Hematopoietic multipotent progenitor cell treated with erythropoietin and hydrocortisone succinate and interleukin-3 and kit ligand, for 6 days (in vitro differentiated cells): ENCODE results near the gene CGB1.

Source experiments
- DNase-seq: peaks from one replicate; pipeline ENCODE4 v3.0.0-alpha.2; 2015

CGB1 gene

DNA sequence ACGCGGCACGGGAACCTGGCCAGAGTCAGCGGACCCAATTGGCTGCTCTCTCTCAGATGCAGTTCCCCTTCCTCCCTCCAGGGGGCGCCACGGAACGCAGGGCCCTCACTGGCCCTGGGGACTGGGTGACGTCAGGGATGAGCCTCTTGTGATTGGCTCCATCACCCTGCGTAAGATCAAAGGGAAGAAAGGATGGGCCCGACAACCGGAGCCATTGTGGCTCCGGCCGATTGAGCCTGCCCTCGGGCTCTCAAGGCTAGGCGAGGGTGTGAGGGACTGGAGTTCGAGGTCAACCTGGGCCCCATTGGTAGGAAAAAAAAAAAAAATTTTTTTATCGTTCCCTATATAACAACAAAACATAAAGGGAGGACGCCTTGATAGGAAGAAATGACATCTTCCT lies at the start of gene CGB1:
Gene CGB1, minus strand, starts transcription at position 81 of the 400 bp plus-strand sequence. CDS start 184 bp downstream, outside the sequence.
- peak; percentile 63 for DNase-seq

DNA sequence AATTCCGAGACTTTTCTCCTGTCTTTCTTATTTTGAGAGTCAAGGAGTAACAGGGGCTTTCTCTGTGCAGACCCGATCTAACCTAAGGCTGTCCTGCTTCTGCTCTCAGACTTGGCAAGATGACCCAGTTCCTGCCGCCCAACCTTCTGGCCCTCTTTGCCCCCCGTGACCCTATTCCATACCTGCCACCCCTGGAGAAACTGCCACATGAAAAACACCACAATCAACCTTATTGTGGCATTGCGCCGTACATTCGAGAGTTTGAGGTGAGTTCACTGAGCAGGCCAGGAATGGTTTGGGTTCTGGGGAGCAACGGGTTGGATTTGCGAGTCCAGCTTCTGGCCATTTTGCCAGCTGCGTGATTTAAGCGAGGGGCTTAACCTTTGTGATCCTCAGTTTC lies 49.6 kb upstream of the CGB1 start:
- no peak for DNase-seq

DNA sequence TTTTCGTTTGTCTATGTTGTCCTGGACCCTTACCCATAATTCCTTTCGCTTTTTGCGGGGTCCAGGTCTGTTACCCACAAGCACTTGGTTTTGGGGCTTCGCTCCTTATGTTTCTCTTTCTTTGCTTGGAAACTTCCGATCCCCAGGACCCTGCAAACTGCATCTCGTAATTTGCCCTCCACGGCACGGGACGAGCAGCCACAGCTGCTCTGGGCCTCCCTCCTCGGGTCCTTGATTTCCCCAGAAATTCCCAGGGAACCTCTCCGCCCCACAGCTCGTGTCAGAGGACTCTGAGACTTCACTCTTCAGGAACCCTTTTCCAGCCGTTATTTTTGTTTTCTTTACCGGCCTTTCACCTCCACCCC lies 49.2 kb upstream of the CGB1 start:
- DNase-seq: no peak

DNA sequence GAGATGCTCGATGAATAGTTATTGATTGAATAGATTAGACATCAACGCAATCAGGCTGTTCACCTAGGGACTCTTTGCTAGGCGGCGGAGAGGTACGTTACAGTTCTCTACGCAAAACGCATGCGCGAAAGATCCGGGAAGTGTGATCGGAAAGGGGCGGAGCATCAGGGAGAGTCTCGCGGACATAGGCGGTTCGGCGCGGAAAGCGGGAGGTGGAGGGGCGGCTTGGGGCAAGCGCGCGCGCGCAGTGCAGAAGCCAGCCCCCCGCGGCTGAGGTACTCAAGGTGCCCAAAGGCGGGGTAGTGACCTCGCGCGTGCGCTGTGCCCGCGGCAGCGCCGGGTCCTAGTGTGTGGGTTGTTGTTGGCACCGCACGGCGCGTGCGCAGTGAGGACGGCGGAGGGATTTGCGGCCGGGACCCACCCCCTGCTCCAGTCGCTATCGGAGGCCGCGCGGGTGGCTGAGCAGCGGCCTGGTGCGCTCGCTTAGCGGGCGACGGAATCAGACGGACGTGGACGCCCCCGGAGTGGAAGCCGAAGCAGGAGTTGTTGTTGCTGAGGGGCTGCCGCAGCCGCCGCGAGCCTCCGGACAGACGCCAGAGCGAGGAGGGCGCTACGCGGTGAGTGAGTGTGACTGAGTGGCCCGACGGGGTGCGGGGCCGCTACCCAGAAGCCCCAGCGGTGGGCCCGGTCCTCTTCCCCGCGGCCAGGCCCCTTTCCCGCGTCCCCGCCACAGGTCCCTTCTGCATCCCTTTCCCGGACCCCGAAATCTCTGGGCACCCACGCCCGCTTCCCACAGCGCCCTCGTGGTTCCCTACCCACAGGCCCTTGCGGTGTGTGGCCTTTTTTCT lies 48.5 kb upstream of the CGB1 start, which contains the start of gene SNRNP70:
Gene SNRNP70, plus strand, starts transcription at position 432 of the 848 bp plus-strand sequence. CDS start 964 bp downstream, outside the sequence.
- DNase-seq: peak; percentile 100

DNA sequence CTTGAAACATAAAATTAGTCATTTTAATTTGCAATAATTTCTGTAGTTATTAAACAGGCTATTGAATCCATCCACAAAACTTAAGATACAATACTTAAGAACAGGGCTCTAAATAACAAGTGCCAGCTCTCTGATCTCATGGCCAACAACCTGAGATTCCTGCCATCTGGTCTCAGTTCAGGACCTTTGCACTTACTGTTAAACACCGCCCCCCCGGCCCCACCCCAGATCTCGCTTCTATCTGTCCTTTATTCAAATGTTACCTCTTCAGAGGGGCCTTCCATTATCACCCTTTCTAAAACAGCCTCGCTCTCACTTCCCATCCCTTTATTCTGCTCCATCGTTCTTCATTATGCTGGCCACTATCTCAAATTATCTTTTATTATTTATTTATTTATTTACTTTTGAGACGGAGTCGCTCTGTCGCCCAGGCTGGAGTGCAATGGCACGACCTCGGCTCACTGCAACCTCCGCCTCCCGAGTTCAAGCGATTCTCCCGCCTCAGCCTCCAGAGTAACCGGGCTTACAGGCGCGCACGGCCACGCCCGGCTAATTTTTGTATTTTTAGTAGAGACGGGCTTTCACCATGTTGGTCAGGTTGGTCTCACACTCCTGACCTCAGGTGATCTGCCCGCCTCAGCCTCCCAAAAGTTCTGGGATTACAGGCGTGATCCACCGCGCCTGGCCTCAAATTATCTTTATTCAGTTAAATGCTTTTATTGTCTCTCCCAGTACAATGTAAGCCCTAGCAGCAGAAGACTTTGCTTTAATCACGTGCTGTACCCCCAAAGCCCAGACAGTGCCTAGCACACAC lies 47.7 kb upstream of the CGB1 start:
- no peak for DNase-seq

DNA sequence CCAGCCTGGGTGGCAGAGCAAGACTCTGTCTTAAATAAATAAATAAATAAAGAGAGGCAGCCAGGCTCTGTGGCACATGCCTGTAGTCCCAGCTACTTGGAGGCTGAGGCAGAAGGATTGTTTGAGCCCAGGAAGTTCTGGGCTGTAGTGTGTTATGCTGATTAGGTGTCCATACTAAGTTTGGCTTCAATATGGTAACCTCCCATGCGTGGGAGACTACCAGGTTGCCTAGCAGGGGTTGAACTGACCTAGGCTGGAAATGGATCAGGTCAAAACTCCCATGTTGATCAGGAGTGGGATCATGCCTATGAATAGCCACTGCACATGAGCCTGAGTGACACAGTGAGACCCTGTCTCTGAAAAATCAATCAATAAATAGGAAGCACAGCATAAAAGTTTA lies 44.6 kb upstream of the CGB1 start:
- no peak for DNase-seq

DNA sequence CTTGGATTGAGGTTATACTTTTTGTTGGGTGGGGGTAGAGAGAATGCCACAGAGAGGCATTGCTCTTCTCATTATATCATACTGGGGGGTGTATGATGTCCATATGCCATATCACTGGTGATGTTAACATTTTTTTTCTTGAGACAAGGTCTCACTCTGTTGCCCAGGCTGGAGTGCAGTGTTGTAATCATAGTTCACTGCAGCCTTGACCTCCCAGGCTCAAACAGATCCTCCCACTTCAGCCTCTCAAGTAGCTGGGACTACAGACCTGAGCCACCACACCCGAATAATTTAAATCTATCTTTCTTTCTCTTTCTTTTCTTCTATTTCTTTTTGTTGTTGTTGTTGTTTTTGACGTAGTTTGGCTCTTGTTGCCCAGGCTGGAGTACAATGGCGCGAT lies 43.7 kb upstream of the CGB1 start:
- no peak for DNase-seq

DNA sequence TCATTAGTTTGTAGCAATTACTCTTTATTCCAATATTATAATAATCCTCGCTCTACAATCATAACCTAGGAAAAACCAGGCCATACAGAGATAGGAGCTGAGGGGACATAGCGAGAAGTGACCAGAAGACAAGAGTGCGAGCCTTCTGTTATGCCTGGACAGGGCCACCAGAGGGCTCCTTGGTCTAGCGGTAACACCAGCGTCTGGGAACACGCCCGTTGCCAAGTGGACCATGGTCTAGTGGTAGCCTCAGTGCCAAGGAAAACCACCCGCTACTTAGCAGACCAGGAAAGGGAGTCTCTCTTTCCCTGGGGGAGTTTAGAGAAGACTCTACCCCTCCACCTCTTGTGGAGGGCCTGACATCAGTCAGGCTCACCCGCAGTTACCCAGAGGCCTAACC lies 38.2 kb upstream of the CGB1 start:
- DNase-seq: peak; percentile 49

DNA sequence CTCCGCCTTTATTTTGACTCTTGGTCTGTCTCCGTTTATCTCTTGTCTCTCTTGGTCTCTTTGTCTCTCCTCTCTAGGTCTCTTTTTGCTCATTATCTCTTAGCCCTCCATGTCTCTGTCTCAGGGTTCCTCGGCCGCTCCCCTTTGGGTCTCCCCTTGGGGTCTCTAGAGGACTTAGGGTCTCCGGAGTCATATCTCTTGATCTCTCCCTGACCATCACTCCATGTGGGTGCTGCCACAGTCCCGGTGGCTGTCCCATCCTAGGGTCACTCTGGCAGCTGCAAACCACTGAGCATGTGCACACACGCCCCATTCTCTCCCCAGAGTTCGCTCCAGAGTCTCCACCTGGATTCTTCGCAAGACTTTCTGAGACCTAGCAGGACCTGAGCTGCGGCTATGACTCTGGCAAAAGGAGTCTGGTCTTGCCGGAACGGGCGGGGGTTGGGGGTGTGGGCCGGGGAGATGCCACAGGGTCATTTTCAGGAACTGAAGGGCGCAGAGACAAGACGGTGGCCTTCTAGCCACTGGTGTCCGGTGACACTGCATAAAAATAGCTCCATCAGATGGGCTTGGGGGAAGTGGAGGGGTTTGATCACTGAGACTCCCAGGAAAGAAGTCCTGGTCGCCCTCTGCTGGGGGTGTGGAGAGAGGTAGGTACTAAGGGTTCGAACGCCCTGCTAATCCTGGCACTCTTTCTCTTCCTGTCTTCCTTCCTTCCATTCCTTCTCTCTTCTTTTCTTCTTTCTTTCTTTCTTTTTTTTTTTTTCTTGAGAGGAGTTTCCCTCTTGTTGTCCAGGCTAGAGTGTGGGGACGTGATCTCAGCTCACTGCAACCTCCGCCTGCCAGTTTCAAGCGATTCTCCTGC lies 37.1 kb upstream of the CGB1 start:
- DNase-seq: peak; percentile 61

DNA sequence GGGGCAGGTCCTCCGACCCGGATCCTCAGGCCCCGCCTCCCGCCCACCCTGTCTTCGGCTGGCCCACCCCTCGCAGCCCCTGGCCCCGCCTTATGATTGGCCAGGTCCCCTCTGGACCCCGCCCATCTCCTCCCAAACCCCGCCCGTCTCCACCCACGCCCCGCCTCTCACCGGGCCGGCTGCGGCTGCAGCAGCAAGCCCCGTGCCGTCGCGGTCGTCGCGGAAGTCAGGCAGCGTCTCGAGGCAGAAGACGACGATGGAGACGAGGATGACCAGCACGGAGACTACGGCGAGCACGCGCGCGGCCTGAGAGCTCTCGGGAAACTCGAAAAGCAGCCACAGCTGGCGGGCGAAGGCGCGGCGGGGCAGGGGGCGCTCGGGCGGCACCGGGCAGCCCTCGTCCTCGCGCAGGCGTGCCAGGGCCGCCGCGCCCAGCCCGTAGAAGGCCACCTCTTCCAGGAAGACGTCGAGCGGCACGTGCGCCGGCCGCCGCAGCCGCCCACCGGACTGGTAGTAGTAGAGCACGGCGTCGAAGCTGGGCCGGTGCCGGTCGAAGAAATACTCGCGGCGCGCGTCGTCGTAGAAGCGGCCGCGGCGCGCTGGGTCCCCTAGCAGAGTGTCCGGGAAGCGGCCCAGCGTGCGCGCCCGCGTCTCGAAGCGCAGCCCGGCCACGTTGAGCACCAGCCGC lies 35.3 kb upstream of the CGB1 start:
- DNase-seq: no peak

DNA sequence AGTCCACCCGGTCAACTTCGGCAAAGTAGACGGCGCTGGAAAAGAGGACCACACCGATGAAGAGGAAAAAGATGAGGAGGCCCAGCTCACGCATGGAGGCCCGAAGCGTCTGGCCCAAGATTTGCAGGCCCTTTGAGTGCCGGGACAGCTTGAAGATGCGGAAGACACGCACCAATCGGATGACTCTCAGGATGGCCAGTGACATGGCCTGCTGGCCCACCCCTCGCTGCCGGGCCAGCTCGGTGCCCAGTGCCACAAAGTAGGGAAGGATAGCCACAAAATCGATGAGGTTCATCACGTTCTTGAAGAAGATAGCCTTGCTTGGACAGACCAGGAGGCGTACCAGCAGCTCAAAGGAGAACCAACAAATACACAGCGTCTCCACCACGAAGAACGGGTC lies 33.7 kb upstream of the CGB1 start:
- DNase-seq: no peak

DNA sequence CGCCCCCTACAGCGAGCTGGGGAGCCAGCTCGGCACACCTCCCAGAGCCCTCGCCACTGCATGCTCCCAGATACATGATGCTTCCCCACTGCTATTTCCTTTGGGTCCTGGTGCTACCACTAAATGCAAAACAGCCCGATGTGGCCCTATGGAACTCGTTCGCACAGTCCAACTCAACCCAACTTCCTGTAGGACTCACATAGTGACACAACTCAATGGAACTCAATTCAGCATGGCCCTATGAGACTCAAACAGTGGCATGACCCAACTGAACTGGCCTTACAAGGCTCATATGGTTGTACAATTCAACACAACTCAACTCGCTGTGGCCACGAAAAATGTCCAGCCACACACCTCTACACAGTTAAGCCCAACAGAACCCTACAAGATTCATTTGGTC lies 32.3 kb upstream of the CGB1 start:
- no peak for DNase-seq

DNA sequence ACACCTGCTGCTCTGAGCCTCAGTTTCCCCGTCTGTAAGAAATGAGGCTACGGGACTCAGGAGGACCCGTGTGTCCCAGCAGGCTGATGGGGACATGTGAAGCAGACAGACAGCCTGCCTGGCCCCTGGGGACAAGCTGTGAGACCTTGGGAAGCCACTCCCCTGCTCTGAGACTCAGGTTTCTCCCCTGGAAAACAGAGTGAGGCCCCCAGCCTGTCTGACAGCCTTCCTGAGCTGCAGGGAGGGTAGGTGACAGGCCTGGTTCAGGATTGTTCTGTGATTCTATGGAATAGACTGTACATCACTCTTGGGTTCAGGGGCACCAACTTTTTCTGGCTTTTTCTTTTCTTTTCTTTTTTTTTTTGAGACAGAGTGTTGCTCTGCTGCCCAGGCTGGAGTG lies 30.9 kb upstream of the CGB1 start:
- no peak for DNase-seq

DNA sequence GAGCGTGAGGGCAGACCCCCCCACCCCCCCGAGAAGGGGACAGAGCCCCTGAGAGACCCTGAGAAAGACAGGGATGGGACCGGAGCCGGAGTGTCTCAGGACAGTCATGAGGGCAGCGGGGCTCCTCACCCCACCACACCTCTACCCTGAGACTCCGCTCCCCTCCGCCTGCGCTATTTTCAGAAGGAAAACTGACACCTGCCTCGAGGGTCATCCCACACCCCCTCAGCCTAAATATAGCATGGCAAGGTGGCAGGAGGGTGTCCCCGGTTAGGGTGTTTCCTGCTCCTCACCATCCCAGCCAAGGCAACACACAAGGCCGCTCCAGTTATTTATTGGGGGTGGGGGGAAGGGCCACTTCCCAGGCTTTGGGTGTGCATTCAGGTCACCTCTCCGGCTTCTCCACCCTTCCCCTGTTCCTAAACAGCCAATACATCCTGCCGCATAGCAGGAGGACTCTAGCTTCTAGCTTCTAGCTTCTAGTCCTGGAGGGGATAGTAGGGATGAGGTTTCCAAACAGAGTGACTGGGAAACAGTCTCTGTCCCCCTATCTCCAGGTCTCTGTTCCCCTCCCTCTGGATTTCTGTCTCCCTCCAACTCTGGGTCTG lies 29.3 kb upstream of the CGB1 start:
- DNase-seq: no peak

DNA sequence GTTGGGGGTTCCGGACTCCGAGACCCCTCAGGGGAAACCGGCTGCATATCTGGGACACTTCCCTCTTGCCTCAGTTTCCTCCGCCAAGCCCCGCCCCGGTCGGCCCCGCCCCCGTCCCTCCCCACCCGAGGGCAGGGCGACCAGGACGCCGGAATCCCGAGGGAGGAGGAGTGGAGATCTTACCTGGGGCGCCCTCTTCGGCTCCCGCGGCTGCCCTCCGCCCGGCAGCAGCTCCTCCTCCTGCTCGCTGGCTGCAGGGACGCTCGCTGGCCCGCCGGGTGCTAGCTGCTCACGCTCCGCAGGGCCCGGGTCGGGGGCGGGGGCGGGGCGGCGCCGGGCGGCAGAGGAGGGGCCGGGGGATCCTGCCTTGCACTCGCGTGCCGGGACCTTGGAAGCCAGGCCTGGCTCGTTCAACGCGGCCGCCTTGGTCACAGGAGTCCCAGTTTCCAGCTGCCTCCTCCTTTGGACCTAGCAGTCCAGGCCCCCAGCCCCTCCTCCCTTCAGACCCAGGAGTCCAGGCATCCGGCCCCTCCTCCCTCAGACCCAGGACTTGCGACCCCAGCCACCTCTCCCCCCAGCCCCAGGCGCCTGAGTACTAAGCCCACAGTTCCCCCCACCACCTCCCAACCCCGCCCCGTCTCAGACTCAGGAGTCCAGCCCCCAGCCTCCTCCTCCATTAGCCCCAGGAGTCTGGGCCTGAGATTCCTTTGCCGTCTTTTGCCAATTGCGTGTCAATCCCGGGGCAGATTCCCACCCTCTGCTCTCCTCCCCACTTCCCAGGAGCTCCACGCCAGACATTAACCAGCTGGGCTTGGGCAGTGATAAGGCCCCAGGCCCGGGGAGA lies 28.3 kb upstream of the CGB1 start, which contains the start of gene NTF4:
Gene NTF4, minus strand, starts transcription at position 51 of the 844 bp plus-strand sequence. CDS start 2,821 bp downstream, outside the sequence.
- no peak for DNase-seq

DNA sequence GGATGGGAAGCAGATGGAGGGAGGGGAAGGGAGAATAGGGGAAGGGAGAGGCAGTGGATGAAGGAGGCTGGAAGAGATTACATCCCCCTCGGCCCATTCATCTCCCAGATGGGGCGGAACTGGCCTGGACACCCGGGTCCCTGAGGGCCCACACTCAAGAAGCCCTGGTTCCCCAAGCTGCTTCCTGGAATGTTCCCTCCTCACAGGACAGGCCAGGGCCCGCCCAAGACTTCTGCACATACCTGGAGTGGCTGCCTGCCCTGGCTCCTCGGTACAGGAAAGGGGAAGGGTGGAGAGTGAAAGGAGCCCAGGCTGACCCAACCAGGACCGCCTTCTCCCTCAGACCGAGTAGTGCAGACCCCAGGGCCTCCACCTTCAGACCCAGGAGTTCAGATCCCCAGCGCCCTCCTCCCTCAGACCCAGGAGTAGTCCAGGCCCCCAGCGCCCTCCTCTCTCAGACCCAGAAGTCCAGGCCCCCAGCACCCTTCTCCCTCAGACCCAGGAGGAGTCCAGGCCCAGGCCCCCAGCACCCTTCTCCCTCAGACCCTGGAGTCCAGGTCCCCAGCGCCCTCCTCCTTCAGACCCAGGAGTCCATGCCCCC lies 27.4 kb upstream of the CGB1 start:
- DNase-seq: no peak

DNA sequence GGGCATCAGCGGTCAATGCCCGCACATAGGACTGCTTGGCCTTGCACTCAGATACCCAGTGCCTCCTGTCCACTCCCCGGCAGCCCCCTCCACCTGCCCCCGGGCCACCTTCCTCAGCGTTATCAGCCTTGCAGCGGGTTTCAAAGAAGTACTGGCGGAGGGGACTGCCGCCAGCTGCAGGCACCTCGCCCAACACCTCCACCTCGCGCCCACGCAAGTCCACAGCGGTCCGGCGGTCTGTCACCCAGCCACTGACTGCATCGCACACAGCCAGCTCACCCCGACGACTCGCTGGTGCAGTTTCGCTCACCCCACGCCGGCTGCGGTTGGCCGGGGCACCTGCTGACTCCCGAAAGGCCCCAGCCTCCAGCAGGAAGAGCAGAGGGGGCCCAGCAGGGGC lies 24.8 kb upstream of the CGB1 start:
- DNase-seq: no peak

DNA sequence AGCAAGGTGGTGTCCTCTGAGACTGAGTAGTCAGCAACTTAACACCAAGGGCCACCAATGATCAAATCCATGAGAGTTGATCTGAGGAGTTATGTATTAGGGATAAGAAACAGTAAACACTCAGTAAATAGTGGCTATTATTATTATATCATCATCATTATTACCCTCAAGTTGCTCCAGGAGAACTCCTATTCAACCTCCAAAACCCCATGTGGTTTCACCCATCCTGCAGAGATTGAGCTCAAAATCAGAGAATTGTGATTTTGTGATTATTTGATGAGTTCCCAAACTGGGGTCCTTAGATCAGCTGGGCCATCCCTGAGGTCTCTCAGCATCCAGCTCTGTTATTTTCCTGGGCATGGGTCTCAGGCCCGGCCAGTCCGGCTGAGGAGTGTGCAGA lies 24.3 kb upstream of the CGB1 start:
- DNase-seq: no peak

DNA sequence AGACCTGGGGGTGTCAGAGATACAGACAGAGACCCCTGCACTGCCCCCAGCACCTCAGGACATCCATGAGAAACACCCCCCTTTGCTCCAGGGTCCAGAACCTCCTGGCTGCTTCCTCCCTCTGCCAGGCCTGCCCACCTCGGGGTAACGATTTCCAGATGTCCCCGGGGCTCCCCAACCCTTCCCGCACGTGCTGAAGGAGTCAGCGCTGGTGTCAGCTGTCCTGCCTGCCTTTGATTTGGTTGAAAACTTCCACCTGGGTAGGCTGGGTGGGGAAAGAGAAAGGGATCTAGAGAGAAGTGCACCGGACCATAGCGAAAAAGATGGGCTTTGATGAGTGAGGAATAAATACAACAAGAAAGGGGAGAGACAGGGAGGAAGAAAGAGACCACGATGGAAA lies 22.4 kb upstream of the CGB1 start:
- no peak for DNase-seq

DNA sequence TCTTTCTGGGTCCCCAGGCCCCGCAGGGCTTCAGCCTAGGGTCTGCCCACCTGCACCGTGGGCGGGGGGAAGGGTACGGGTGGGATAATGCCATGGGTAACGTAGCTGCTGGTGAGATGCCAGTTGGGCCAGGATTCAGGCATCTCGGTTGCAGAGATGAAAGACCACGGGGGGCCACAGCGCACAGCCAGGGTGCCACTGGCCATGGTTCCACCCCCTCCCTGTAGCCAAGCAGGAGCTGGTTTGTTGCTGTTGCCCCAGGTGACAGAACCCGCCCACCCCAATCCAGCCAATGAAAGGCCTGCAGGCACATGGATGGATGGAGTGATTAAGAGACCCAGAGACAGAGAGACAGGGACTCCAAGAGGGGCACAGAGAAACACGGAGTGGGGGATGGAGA lies 21.9 kb upstream of the CGB1 start:
- DNase-seq: peak; percentile 25
